Mesothelial cell of epicardium (in vitro differentiated cells): ENCODE data around the gene RPL14. TPM values are rescaled to one million over a fixed set of nuclear protein-coding genes. Genes with fewer than 3 reads are reported as not detected.
"Not testable (repeated sequence)": the region's sequence is repeated elsewhere in the genome, so short reads cannot be mapped to it uniquely, and the experiment has no call there.

Experiments
- DNase-seq, 2 experiments: peaks; one replicate each; pipeline ENCODE4 v3.0.0; 2021; ENCODE audit warnings: low spot score in 2 of 2; ENCODE audit not compliant: unreplicated experiment in 2 of 2
- H3K27ac Mint-ChIP-seq: 2 replicates; pipeline ENCODE4 v1.8.0; 2021; ENCODE audit warnings: mixed read lengths
- H3K27me3 Mint-ChIP-seq: 2 replicates; pipeline ENCODE4 v1.8.0; 2021; ENCODE audit warnings: low read depth, mixed read lengths
- H3K36me3 Mint-ChIP-seq: 2 replicates; pipeline ENCODE4 v1.8.0; 2021; ENCODE audit warnings: mixed read lengths
- H3K4me1 Mint-ChIP-seq: 2 replicates; pipeline ENCODE4 v1.8.0; 2021; ENCODE audit warnings: mixed read lengths
- H3K4me3 Mint-ChIP-seq: 2 replicates; pipeline ENCODE4 v1.8.0; 2021; ENCODE audit warnings: mild to moderate bottlenecking, moderate library complexity, mixed read lengths
- H3K9me3 Mint-ChIP-seq: 2 replicates; pipeline ENCODE4 v1.8.0; 2021; ENCODE audit warnings: mixed read lengths
- CTCF ChIP-seq: fragments of 200-600 bp; sonication (generic); IDR thresholded peaks from one replicate; pipeline ENCODE4 v1.5.0; 2021; ENCODE audit warnings: antibody characterized with exemption; ENCODE audit not compliant: unreplicated experiment
- total RNA-seq: library from RNA; stranded (reverse); gene quantifications from 3 replicates; pipeline ENCODE4 v1.2.1, GENCODE V29; 2021

RPL14 gene
- total RNA-seq, 1 donor from 2014 or later = 1,756 TPM

GRCh38 chr3:40455328-40455727 lies 1.8 kb upstream of the RPL14 start:
- DNase-seq = no peak
- no peaks in the 10 kb centered on the region for H3K27me3 Mint-ChIP-seq
- no peak overlapping the region for H3K27ac Mint-ChIP-seq
- peaks cover 13% of the 10 kb centered on the region for H3K36me3 Mint-ChIP-seq
- H3K9me3 Mint-ChIP-seq = no peaks in the 10 kb centered on the region
- peak overlapping the region; percentile 91 for H3K4me3 Mint-ChIP-seq
- H3K4me1 Mint-ChIP-seq = peaks cover 41% of the 10 kb centered on the region
- no peak for TF ChIP-seq CTCF

DNA sequence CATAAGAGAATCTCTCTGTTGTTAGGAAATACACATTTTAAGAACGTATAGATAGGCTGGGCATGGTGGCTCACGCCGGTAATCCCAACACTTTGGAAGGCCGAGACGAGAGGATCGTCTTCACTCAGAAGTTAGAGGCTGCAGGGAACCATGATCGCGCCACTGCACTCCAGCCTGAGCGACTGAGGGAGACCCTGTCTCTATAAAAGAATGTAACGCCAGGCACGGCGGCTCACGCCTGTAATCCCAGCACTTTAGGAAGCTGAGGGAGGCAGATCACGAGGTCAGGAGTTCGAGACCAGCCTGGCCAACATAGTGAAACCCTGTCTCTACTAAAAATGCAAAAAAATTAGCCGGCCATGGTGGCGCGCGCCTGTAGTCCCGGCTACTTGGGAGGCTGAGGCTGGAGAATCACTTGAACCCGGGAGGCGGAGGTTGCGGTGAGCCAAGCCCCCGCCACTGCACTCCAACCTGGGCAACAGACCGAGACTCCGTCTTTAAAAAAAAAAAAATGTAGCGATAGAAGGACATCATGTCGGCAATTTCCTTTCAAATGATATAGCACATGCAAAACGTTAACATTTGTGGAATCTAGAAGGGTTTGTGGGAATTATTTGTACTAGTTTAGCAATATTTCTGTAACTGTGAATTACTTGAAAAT lies 730 bp upstream of the RPL14 start:
- DNase-seq = no peak
- Mint-ChIP-seq H3K36me3 (peaks cover 16% of the 10 kb centered on the region), H3K9me3 (no peaks in the 10 kb centered on the region), H3K27me3 (no peaks in the 10 kb centered on the region), H3K27ac (peak overlapping the region; percentile 98), H3K4me1 (peaks cover 41% of the 10 kb centered on the region), H3K4me3 (peak overlapping the region; percentile 91)
- no peak for TF ChIP-seq CTCF

DNA sequence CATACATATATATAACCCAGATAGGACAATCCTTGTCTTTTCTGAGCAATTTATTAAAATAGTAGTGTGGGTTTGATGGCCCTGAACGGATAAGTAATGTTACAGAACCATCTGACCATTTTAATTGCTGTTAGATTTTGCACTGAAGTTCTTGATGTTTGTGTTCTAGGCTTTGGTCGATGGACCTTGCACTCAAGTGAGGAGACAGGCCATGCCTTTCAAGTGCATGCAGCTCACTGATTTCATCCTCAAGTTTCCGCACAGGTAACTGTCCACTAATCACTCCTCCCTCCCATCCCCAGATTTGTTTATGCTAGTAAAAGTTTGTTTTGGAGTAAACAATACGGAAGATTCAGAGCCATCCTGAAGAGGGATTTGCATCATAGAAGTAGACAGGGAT lies 1.3 kb downstream of the RPL14 start:
- TF ChIP-seq CTCF = no peak

GRCh38 chr3:40460481-40460880 lies 3.3 kb downstream of the RPL14 start:
- H3K4me3 Mint-ChIP-seq, H3K9me3 Mint-ChIP-seq, H3K27me3 Mint-ChIP-seq, DNase-seq, H3K27ac Mint-ChIP-seq: not testable (repeated sequence)
- H3K36me3 Mint-ChIP-seq = peaks cover 33% of the 10 kb centered on the region
- peaks cover 24% of the 10 kb centered on the region for H3K4me1 Mint-ChIP-seq

More for the DNA sequence above, 1.3 kb downstream of the RPL14 start:
- no peak for DNase-seq
- peaks cover 30% of the 10 kb centered on the region for H3K4me1 Mint-ChIP-seq
- no peaks in the 10 kb centered on the region for H3K27me3 Mint-ChIP-seq
- no peaks in the 10 kb centered on the region for H3K9me3 Mint-ChIP-seq
- H3K27ac Mint-ChIP-seq = peak overlapping the region; percentile 96
- peak overlapping the region; percentile 91 for H3K4me3 Mint-ChIP-seq
- H3K36me3 Mint-ChIP-seq = peaks cover 24% of the 10 kb centered on the region

DNA sequence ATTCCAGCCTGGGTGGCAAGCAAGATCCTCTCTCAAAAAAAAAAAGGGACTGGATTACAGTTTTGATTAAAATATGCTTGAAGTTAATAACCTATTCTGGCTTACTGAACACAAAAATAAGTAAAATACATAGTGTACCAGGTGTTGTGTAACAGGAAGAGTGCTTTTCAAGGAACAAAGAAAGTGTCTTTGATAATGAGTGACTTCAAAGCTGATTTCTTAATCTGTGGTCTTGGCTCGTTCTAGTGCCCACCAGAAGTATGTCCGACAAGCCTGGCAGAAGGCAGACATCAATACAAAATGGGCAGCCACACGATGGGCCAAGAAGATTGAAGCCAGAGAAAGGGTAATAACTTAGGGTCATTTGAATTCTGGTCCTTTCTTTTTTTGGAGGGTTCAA lies 4.0 kb downstream of the RPL14 start:
- H3K27me3 Mint-ChIP-seq = no peaks in the 10 kb centered on the region
- DNase-seq = no peak
- no peak for TF ChIP-seq CTCF
- no peaks in the 10 kb centered on the region for H3K9me3 Mint-ChIP-seq
- H3K4me3 Mint-ChIP-seq = no peak overlapping the region
- H3K4me1 Mint-ChIP-seq = peaks cover 20% of the 10 kb centered on the region
- peaks cover 33% of the 10 kb centered on the region for H3K36me3 Mint-ChIP-seq
- H3K27ac Mint-ChIP-seq = peak overlapping the region; percentile 47

DNA sequence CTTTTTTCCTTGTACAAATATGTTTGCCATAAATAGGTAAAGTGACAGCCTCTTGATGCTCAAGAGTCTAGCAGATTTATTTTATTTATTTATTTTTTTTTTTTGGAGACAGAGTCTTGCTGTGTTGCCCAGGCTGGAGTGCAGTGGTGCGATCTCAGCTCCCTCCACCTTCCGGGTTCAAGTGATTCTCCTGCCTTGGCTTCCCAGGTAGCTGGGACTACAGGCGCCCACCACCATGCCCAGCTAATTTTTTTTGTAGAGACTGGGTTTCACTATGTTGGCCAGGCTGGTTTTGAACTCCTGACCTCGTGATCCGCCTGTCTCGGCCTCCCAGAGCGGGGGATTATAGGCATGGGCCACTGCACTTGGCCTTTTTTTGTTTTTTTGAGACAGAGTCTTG lies 5.7 kb downstream of the RPL14 start:
- not testable (repeated sequence) for H3K4me3 Mint-ChIP-seq, H3K9me3 Mint-ChIP-seq, H3K27me3 Mint-ChIP-seq, DNase-seq, H3K27ac Mint-ChIP-seq
- Mint-ChIP-seq H3K4me1 (peaks cover 13% of the 10 kb centered on the region), H3K36me3 (peaks cover 40% of the 10 kb centered on the region)

GRCh38 chr3:40463579-40463978 lies 6.4 kb downstream of the RPL14 start:
- H3K4me3 Mint-ChIP-seq = no peak overlapping the region
- no peak for TF ChIP-seq CTCF
- H3K27me3 Mint-ChIP-seq = no peaks in the 10 kb centered on the region
- no peak for DNase-seq
- no peaks in the 10 kb centered on the region for H3K9me3 Mint-ChIP-seq
- no peak overlapping the region for H3K27ac Mint-ChIP-seq
- peaks cover 39% of the 10 kb centered on the region for H3K36me3 Mint-ChIP-seq
- peaks cover 5% of the 10 kb centered on the region for H3K4me1 Mint-ChIP-seq
